Measurements from ENCODE around the gene HEMK1.

Gene HEMK1

GRCh38 chr3:50616003-50616769 lies 46.9 kb downstream of the HEMK1 start:
- TF ChIP-seq CTCF (conservative IDR thresholded peaks at IDR 0.05) (peak; percentile 99), ZFX (IDR thresholded peaks at IDR 0.05) (no peak)
- H3K27ac ChIP-seq = peak overlapping the region; percentile 81; the same call in 1 of the 2 replicates

- TF ChIP-seq ZFX (IDR thresholded peaks at IDR 0.05) = no peak
- TF ChIP-seq CTCF (conservative IDR thresholded peaks at IDR 0.05) = no peak
- H3K27ac ChIP-seq = peak overlapping the region; percentile 81
Observed at GRCh38 chr3:50616770-50617095, 47.4 kb downstream of the HEMK1 start.

- peak within 1 kb of the TSS; percentile 81 for H3K27ac ChIP-seq
- no peak for TF ChIP-seq CTCF (conservative IDR thresholded peaks at IDR 0.05)
- TF ChIP-seq ZFX (IDR thresholded peaks at IDR 0.05) = 0 out of 2 replicates have a peak, but pooled peaks have one; percentile 19
Observed at GRCh38 chr3:50617096-50617791, 47.9 kb downstream of the HEMK1 start, which contains the start of gene MAPKAPK3. Gene MAPKAPK3 (plus strand): TSS chr3:50617151. CDS start chr3:50617566, 415 bp downstream.

- H3K27ac ChIP-seq = peak overlapping the region; percentile 81
- TF ChIP-seq ZFX (IDR thresholded peaks at IDR 0.05) (no peak), CTCF (conservative IDR thresholded peaks at IDR 0.05) (no peak)
Observed at GRCh38 chr3:50617911-50618481, 48.7 kb downstream of the HEMK1 start.

GRCh38 chr3:50620420-50620819 lies 51.1 kb downstream of the HEMK1 start:
- H3K27ac ChIP-seq = peak overlapping the region; percentile 43
- no peak for TF ChIP-seq ZFX (IDR thresholded peaks at IDR 0.05)

- TF ChIP-seq ZFX (IDR thresholded peaks at IDR 0.05) (no peak), CTCF (conservative IDR thresholded peaks at IDR 0.05) (no peak)
Observed at GRCh38 chr3:50620820-50621219, 51.5 kb downstream of the HEMK1 start.

GRCh38 chr3:50622881-50623280 lies 53.6 kb downstream of the HEMK1 start:
- TF ChIP-seq ZFX (IDR thresholded peaks at IDR 0.05) = no peak
- TF ChIP-seq CTCF (conservative IDR thresholded peaks at IDR 0.05) = no peak
- H3K27ac ChIP-seq = no peak overlapping the region

More at GRCh38 chr3:50620820-50621219, 51.5 kb downstream of the HEMK1 start:
- H3K27ac ChIP-seq = peak overlapping the region; percentile 43
